Rectal smooth muscle tissue (tissue), 1 donor: ENCODE data around the gene C19orf12.
"Not testable (repeated sequence)": the region's sequence is repeated elsewhere in the genome, so short reads cannot be mapped to it uniquely, and the experiment has no call there.

ENCODE experiments used
- H3K27ac ChIP-seq: one replicate; pipeline ENCODE4 v1.7.0; 2013; ENCODE audit warnings: low read depth, low read length, inconsistent platforms
- H3K27me3 ChIP-seq: one replicate; pipeline ENCODE4 v1.7.0; 2013; ENCODE audit warnings: low read length; ENCODE audit not compliant: control insufficient read depth, insufficient read depth
- H3K36me3 ChIP-seq: one replicate; pipeline ENCODE4 v1.7.0; 2013; ENCODE audit warnings: low read length; ENCODE audit not compliant: control insufficient read depth, insufficient read depth
- H3K4me1 ChIP-seq: one replicate; pipeline ENCODE4 v1.7.0; 2013; ENCODE audit warnings: low read length; ENCODE audit not compliant: control insufficient read depth, insufficient read depth
- H3K4me3 ChIP-seq: one replicate; pipeline ENCODE4 v1.7.0; 2013; ENCODE audit warnings: low read length
- H3K9ac ChIP-seq: one replicate; pipeline ENCODE4 v1.7.0; 2013; ENCODE audit warnings: low read length

The C19orf12 gene

GRCh38 chr19:29675650-29676186, 39.3 kb downstream of the C19orf12 start:
- peaks cover 7% of the 10 kb centered on the region for H3K4me1 ChIP-seq
- peaks cover 11% of the 10 kb centered on the region for H3K36me3 ChIP-seq
- H3K27ac ChIP-seq: no peak overlapping the region
- no peak overlapping the region for H3K4me3 ChIP-seq
- no peaks in the 10 kb centered on the region for H3K27me3 ChIP-seq
- H3K9ac ChIP-seq: no peak overlapping the region

DNA sequence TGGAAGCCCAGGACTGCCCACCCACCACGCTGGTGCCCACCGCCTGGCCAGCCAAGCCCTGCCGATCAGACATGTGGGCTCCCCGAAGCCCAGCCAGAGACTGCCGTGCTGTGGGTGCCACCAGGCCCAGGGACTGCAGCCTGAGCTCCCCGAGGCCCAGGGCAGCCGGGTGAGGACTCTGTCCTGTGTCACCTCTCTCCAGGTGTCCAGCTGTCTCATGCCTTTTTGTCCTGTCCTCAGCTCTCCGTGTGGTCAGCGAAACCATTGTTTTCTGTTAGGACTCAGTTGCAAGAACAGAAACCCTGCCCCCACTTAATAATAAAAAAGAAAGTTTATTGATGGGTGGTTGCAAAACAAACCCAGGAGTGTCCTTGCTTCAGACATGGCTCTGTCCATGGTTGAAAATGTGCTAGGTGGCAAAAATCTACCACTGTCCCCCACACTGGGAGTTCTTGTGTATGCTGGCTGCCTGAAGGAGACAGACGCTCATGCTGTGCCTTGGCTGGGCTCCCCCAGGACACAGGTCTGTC, 39.9 kb downstream of the C19orf12 start:
- H3K9ac ChIP-seq: no peak overlapping the region
- H3K27ac ChIP-seq: no peak overlapping the region
- no peak overlapping the region for H3K4me3 ChIP-seq
- peaks cover 11% of the 10 kb centered on the region for H3K36me3 ChIP-seq
- no peaks in the 10 kb centered on the region for H3K27me3 ChIP-seq
- peaks cover 7% of the 10 kb centered on the region for H3K4me1 ChIP-seq

GRCh38 chr19:29674374-29675119, 40.5 kb downstream of the C19orf12 start:
- H3K9ac ChIP-seq: no peak overlapping the region
- no peak overlapping the region for H3K4me3 ChIP-seq
- peaks cover 11% of the 10 kb centered on the region for H3K36me3 ChIP-seq
- H3K27ac ChIP-seq: no peak overlapping the region
- no peaks in the 10 kb centered on the region for H3K27me3 ChIP-seq
- H3K4me1 ChIP-seq: peaks cover 7% of the 10 kb centered on the region

DNA sequence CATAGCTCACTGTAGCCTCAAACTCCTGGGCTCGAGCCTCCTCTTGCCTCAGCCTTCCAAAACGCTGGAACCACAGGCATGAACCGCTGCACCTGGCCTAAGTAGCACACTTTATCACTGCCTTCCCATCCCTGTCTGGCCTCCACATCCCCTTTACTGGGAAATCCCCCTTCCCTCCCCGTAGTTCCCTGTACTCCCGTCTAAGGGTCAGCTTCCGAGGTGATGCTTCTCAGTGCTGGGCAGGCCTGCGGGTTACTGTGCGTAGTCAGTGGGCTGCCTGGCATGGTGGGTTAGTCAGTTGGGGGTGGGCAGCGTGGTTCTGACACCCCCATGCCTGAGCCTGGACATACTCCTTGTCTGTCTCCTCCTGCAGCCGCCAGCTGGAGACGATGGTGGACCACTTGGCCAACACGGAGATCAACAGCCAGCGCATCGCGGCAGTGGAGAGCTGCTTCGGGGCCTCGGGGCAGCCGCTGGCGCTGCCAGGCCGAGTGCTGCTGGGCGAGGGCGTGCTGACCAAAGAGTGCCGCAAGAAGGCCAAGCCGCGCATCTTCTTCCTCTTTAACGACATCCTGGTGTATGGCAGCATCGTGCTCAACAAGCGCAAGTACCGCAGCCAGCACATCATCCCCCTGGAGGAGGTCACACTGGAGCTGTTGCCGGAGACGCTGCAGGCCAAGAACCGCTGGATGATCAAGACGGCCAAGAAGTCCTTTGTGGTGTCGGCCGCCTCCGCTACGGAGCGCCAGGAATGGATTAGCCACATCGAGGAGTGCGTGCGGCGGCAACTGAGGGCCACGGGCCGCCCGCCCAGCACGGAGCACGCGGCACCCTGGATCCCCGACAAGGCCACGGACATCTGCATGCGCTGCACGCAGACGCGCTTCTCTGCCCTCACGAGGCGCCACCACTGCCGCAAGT, 41.4 kb downstream of the C19orf12 start:
- no peak overlapping the region for H3K4me3 ChIP-seq
- H3K36me3 ChIP-seq: peaks cover 11% of the 10 kb centered on the region
- peaks cover 7% of the 10 kb centered on the region for H3K4me1 ChIP-seq
- no peak overlapping the region for H3K9ac ChIP-seq
- H3K27ac ChIP-seq: no peak overlapping the region
- H3K27me3 ChIP-seq: no peaks in the 10 kb centered on the region

GRCh38 chr19:29672933-29673336, 42.1 kb downstream of the C19orf12 start:
- Histone ChIP-seq H3K36me3 (peaks cover 11% of the 10 kb centered on the region), H3K27me3 (no peaks in the 10 kb centered on the region), H3K4me1 (peaks cover 7% of the 10 kb centered on the region), H3K9ac (no peak overlapping the region), H3K4me3 (no peak overlapping the region), H3K27ac (no peak overlapping the region)

- H3K36me3 ChIP-seq: peaks cover 11% of the 10 kb centered on the region
- H3K27ac ChIP-seq: no peak overlapping the region
- peaks cover 7% of the 10 kb centered on the region for H3K4me1 ChIP-seq
- no peak overlapping the region for H3K4me3 ChIP-seq
- H3K27me3 ChIP-seq: no peaks in the 10 kb centered on the region
- no peak overlapping the region for H3K9ac ChIP-seq
These were observed 42.6 kb downstream of the C19orf12 start for GRCh38 chr19:29672319-29672932.

- Histone ChIP-seq H3K9ac (no peak overlapping the region), H3K36me3 (peaks cover 11% of the 10 kb centered on the region), H3K27ac (no peak overlapping the region), H3K4me1 (peaks cover 12% of the 10 kb centered on the region), H3K27me3 (no peaks in the 10 kb centered on the region), H3K4me3 (no peak overlapping the region)
These were observed 43.5 kb downstream of the C19orf12 start for GRCh38 chr19:29671393-29672160.

DNA sequence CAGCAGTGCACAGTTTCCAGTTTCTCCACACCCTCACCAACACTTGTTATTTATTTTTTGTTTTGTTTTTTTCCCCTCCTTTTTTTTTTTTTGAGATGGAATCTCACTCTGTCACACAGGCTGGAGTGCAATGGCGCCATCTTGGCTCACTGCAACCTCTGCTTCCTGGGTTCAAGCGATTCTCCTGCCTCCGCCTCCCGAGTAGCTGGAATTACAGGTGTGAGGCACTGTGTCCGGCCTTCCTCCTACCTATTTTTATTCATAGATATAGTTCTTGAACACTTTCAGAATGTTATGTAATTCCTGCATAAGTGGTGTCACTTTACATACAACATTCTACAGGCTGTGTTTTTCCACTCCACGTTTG, 44.1 kb downstream of the C19orf12 start:
- not testable (repeated sequence) for H3K9ac ChIP-seq, H3K4me3 ChIP-seq, H3K27ac ChIP-seq, H3K27me3 ChIP-seq
- Histone ChIP-seq H3K36me3 (peaks cover 11% of the 10 kb centered on the region), H3K4me1 (peaks cover 12% of the 10 kb centered on the region)

DNA sequence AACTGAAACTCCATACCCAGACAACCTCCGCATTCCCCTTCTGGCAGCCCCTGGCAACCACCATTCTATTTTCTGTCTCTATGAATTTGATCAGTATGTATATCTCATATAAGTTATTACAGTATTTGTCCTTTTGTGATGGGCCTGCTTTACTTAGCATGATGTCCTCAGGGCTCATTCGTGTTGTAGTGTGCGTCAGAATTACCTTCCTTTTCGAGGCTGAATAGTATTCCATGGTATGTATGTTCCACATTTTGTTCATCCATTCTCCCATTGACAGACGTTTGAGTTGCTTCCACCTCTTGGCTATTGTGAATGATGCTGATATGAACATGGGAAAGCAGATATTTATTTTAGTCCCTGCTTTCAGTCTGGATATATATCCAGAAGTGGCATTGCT, 44.8 kb downstream of the C19orf12 start:
- H3K27me3 ChIP-seq: no peaks in the 10 kb centered on the region
- peaks cover 12% of the 10 kb centered on the region for H3K4me1 ChIP-seq
- H3K36me3 ChIP-seq: peaks cover 11% of the 10 kb centered on the region
- no peak overlapping the region for H3K27ac ChIP-seq
- no peak overlapping the region for H3K4me3 ChIP-seq
- no peak overlapping the region for H3K9ac ChIP-seq

DNA sequence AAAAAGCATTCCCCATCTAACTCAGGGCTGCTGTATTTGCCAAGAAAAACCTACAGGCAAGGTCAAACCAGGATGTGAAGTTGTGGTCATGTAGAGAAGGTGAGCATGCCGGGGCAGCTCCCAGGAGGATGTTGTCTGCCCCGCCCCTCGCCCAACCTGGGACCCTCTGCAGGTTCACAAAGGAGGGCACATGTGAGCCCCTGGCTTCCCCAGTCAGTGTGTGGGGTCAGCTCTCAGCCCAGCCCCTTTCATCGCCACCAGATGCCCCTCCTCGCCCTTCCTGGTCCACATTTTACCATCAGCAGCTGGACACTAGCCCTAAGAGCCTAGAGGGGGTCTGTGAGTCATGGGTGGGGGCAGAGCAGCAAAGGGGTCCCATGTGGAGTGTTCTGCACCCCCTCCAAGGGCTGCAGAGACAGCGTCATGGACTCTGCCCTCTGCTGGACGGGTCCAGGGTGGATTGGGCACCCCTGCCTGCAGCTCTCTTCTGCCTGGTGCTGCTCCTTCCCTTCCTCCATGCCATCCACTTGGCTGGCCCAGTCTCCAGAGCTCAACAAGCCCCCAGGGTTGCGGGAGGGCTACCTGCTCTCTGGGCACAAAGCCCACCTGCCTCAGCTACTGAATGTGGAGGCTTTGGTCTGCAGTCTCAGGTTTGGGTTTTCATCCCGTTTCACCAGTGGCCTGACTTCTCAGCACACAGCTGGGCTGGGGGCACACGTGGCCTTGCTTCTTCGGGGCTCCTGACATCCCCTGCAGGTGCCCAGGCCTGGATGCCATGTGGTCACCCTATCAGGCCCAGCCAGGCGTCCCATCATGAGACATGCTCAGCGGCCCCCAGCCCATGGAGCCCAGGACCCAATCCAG, 46.1 kb downstream of the C19orf12 start:
- Histone ChIP-seq H3K9ac (no peak overlapping the region), H3K27ac (no peak overlapping the region), H3K4me3 (no peak overlapping the region), H3K36me3 (peaks cover 2% of the 10 kb centered on the region), H3K27me3 (no peaks in the 10 kb centered on the region), H3K4me1 (peaks cover 16% of the 10 kb centered on the region)

DNA sequence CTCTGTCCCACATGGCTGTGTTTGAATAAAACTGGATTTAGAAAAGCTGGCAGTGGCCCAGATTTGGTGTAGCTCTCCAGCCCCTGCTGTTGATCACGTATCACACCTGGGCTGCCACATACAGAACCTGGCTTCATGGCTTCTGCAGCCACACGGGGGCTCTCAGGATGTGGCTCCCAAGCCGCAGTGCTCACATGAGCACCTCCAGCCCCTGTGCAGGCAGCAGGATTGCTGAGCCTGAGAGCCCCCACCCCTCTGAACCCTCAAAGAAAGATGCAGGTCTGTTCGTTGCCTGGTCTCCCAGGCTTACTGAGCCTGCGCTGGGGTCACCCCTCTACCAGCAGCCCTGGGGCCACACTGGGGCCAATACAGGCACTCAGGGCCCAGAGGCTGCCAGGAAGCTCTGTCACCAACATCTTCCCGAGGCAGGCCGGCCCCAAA, 47.1 kb downstream of the C19orf12 start:
- Histone ChIP-seq H3K36me3 (no peaks in the 10 kb centered on the region), H3K27me3 (no peaks in the 10 kb centered on the region), H3K9ac (no peak overlapping the region), H3K27ac (no peak overlapping the region), H3K4me1 (peaks cover 19% of the 10 kb centered on the region), H3K4me3 (no peak overlapping the region)
